ENCODE data around the gene TFPI. TPM values are rescaled to one million over a fixed set of nuclear protein-coding genes. Genes with fewer than 3 reads are reported as not detected.

The TFPI gene
- total RNA-seq, 1 experiment from 2014 or later, result 129 TPM

DNA sequence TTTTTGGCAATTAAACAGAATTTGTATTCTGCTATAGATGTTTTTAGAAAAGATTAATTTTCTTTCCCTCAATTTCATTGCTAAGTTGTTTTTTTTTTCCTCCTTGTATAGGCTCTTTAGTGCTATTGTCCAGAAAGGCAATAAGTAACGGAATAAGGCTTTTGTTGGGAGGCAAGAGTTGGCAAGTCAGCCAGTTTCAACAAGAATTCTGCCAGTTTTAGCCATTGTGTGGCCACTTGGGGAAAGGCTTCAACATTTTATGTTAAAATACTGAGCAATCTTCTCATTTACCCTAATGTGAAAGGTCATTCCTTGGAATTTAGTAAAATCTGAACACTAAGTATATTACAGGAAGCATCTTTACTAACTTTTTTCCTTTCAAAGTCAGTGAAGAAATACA lies 115.8 kb downstream of the TFPI start:
- ChIA-PET POLR2A (no interaction called here), CTCF (no interaction called here)
- H3K27me3 ChIP-seq (ENCODE audit: control insufficient read depth, insufficient read depth, low read length), result no peaks in the 10 kb centered on the region
- TF ChIP-seq, protein P1, sequence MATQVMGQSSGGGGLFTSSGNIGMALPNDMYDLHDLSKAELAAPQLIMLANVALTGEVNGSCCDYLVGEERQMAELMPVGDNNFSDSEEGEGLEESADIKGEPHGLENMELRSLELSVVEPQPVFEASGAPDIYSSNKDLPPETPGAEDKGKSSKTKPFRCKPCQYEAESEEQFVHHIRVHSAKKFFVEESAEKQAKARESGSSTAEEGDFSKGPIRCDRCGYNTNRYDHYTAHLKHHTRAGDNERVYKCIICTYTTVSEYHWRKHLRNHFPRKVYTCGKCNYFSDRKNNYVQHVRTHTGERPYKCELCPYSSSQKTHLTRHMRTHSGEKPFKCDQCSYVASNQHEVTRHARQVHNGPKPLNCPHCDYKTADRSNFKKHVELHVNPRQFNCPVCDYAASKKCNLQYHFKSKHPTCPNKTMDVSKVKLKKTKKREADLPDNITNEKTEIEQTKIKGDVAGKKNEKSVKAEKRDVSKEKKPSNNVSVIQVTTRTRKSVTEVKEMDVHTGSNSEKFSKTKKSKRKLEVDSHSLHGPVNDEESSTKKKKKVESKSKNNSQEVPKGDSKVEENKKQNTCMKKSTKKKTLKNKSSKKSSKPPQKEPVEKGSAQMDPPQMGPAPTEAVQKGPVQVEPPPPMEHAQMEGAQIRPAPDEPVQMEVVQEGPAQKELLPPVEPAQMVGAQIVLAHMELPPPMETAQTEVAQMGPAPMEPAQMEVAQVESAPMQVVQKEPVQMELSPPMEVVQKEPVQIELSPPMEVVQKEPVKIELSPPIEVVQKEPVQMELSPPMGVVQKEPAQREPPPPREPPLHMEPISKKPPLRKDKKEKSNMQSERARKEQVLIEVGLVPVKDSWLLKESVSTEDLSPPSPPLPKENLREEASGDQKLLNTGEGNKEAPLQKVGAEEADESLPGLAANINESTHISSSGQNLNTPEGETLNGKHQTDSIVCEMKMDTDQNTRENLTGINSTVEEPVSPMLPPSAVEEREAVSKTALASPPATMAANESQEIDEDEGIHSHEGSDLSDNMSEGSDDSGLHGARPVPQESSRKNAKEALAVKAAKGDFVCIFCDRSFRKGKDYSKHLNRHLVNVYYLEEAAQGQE (IDR thresholded peaks at IDR 0.05; ENCODE audit: insufficient read depth in 1 of 2, low read depth in 2 of 2, low read length in 1 of 2), result no peak
- TF ChIP-seq SIN3A (IDR thresholded peaks at IDR 0.05; ENCODE audit: borderline replicate concordance, insufficient read depth, low read depth, low read length) (no peak), TCF7L2 (IDR thresholded peaks at IDR 0.05; ENCODE audit: low read depth, low read length) (no peak), POLR2AphosphoS5 (IDR thresholded peaks at IDR 0.05; ENCODE audit: low read depth, low read length) (no peak)
- TF ChIP-seq, protein P2, sequence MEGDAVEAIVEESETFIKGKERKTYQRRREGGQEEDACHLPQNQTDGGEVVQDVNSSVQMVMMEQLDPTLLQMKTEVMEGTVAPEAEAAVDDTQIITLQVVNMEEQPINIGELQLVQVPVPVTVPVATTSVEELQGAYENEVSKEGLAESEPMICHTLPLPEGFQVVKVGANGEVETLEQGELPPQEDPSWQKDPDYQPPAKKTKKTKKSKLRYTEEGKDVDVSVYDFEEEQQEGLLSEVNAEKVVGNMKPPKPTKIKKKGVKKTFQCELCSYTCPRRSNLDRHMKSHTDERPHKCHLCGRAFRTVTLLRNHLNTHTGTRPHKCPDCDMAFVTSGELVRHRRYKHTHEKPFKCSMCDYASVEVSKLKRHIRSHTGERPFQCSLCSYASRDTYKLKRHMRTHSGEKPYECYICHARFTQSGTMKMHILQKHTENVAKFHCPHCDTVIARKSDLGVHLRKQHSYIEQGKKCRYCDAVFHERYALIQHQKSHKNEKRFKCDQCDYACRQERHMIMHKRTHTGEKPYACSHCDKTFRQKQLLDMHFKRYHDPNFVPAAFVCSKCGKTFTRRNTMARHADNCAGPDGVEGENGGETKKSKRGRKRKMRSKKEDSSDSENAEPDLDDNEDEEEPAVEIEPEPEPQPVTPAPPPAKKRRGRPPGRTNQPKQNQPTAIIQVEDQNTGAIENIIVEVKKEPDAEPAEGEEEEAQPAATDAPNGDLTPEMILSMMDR (IDR thresholded peaks at IDR 0.05), result no peak
- ATAC-seq, result no peak
- no peaks in the 10 kb centered on the region for H3K9me3 ChIP-seq (ENCODE audit: control insufficient read depth, insufficient read depth, low read depth, low read length)
- intact Hi-C loops (cut with micrococcal nuclease; ENCODE audit: unreplicated experiment) (no loop called here), in situ Hi-C loops (cut with HindIII; ENCODE audit: low pct_unique_long_range_greater_than_20kb, low sequenced_read_pairs) (no loop called here)
- H3K36me3 ChIP-seq (ENCODE audit: control insufficient read depth, insufficient read depth, low read length), result no peaks in the 10 kb centered on the region
- no TSS peak for BruUV-seq (replicated peaks)
- no peak for DNase-seq (ENCODE audit: low read depth, low spot score)
- H3K4me1 ChIP-seq (ENCODE audit: control insufficient read depth, insufficient read depth, low read length), result no peaks in the 10 kb centered on the region
- no peak overlapping the region for H3K4me3 ChIP-seq (ENCODE audit: low read depth in 2 of 2, low read length in 2 of 2)
- H3K27ac ChIP-seq (ENCODE audit: low read length), result no peak overlapping the region

DNA sequence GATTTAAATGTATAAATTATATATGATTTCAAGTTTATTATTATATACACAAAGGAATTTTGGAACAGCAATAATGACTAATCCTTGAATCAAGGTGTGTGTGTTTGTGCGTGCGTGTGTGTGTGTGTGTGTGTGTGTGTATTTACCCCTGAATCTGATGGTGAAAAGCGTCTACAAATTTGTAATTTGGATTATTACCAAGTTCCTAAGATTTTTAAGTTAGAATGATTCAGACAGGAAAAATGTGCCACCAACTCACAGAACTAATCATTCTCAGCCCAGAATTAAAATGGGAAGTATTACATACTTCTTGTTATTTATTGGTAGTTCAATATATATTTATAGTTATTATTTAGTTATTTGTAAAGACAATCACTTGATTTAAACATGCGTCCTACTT lies 118.5 kb downstream of the TFPI start:
- in situ Hi-C loops (cut with HindIII; ENCODE audit: low pct_unique_long_range_greater_than_20kb, low sequenced_read_pairs) (no loop called here), intact Hi-C loops (cut with micrococcal nuclease; ENCODE audit: unreplicated experiment) (no loop called here)
- no peaks in the 10 kb centered on the region for H3K27me3 ChIP-seq (ENCODE audit: control insufficient read depth, insufficient read depth, low read length)
- DNase-seq (ENCODE audit: low read depth, low spot score), result no peak
- no peaks in the 10 kb centered on the region for H3K9me3 ChIP-seq (ENCODE audit: control insufficient read depth, insufficient read depth, low read depth, low read length)
- TF ChIP-seq, protein P1 (IDR thresholded peaks at IDR 0.05; ENCODE audit: insufficient read depth in 1 of 2, low read depth in 2 of 2, low read length in 1 of 2), result no peak
- TF ChIP-seq TCF7L2 (IDR thresholded peaks at IDR 0.05; ENCODE audit: low read depth, low read length) (no peak), POLR2AphosphoS5 (IDR thresholded peaks at IDR 0.05; ENCODE audit: low read depth, low read length) (no peak), SIN3A (IDR thresholded peaks at IDR 0.05; ENCODE audit: borderline replicate concordance, insufficient read depth, low read depth, low read length) (no peak)
- TF ChIP-seq, protein P2 (IDR thresholded peaks at IDR 0.05), result no peak
- H3K4me3 ChIP-seq (ENCODE audit: low read depth in 2 of 2, low read length in 2 of 2), result no peak overlapping the region
- CTCF ChIA-PET, result no interaction called here
- POLR2A ChIA-PET, result no interaction called here
- no peaks in the 10 kb centered on the region for H3K36me3 ChIP-seq (ENCODE audit: control insufficient read depth, insufficient read depth, low read length)
- no peak overlapping the region for H3K27ac ChIP-seq (ENCODE audit: low read length)
- no peaks in the 10 kb centered on the region for H3K4me1 ChIP-seq (ENCODE audit: control insufficient read depth, insufficient read depth, low read length)
- BruUV-seq (replicated peaks), result no TSS peak
- no peak for ATAC-seq

All from Panc1 (cell line).